ENCODE measurements around the gene ZNF211. TPM values are rescaled to one million over a fixed set of nuclear protein-coding genes. Genes with fewer than 3 reads are reported as not detected.
A peak's percentile ranks its signal among the peaks of the same experiment; 100 is the strongest.

Gene ZNF211
- total and polyA plus RNA-seq, 9 of the 15 experiments (the other 6 are each of a cell fraction or from before 2014, with no cell fraction given), result 1.3 to 11.6 (median 4.5) TPM

DNA sequence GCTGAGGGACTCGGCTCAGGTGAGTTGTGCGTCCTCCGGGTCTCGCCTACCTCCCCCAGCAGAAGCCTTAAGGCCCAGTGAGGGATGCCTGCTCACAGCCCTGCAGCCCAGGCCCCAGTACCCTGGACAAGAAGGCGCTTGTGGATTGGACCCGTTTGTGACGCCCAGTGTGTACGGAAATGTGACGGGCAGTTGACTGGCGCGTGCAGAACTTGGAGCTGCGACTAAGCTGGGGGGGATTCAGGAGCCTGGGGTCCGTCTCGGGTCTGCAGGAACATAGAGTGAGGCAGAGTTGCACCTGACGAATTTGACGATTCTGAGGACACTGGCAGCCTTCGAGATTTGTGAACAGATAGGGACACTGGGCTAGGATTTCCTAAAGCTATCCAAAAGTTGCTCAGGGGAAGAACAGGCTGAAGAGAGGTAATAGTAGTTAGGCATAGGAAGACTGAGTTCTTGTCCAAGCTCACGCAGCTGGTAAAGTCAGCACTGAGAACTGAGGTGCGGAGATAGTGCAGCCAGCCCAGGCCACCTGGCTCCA lies 49.3 kb downstream of the ZNF211 start (continued):
- TF ChIP-seq, protein P1, sequence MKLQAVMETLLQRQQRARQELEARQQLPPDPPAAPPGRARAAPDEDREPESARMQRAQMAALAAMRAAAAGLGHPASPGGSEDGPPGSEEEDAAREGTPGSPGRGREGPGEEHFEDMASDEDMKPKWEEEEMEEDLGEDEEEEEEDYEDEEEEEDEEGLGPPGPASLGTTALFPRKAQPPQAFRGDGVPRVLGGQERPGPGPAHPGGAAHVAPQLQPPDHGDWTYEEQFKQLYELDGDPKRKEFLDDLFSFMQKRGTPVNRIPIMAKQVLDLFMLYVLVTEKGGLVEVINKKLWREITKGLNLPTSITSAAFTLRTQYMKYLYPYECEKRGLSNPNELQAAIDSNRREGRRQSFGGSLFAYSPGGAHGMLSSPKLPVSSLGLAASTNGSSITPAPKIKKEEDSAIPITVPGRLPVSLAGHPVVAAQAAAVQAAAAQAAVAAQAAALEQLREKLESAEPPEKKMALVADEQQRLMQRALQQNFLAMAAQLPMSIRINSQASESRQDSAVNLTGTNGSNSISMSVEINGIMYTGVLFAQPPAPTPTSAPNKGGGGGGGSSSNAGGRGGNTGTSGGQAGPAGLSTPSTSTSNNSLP (IDR thresholded peaks at IDR 0.05; ENCODE audit: borderline replicate concordance, low read depth, low read length), result no peak
- TF ChIP-seq, protein P2, sequence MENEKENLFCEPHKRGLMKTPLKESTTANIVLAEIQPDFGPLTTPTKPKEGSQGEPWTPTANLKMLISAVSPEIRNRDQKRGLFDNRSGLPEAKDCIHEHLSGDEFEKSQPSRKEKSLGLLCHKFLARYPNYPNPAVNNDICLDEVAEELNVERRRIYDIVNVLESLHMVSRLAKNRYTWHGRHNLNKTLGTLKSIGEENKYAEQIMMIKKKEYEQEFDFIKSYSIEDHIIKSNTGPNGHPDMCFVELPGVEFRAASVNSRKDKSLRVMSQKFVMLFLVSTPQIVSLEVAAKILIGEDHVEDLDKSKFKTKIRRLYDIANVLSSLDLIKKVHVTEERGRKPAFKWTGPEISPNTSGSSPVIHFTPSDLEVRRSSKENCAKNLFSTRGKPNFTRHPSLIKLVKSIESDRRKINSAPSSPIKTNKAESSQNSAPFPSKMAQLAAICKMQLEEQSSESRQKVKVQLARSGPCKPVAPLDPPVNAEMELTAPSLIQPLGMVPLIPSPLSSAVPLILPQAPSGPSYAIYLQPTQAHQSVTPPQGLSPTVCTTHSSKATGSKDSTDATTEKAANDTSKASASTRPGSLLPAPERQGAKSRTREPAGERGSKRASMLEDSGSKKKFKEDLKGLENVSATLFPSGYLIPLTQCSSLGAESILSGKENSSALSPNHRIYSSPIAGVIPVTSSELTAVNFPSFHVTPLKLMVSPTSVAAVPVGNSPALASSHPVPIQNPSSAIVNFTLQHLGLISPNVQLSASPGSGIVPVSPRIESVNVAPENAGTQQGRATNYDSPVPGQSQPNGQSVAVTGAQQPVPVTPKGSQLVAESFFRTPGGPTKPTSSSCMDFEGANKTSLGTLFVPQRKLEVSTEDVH (IDR thresholded peaks at IDR 0.05; ENCODE audit: low read depth, partially characterized antibody), result no peak
- TF ChIP-seq HLTF (IDR thresholded peaks at IDR 0.05), result no peak
- TF ChIP-seq DIDO1 (tag; IDR thresholded peaks at IDR 0.05; ENCODE audit: low read depth), result no peak
- TF ChIP-seq PYGO2 (tag; IDR thresholded peaks at IDR 0.05), result no peak
- TF ChIP-seq RBFOX2 (IDR thresholded peaks at IDR 0.05; ENCODE audit: low read depth, low read length), result peak; percentile 83
- TF ChIP-seq MBD2 (IDR thresholded peaks at IDR 0.05; ENCODE audit: borderline replicate concordance, low read depth), result no peak
- TF ChIP-seq, protein P3, sequence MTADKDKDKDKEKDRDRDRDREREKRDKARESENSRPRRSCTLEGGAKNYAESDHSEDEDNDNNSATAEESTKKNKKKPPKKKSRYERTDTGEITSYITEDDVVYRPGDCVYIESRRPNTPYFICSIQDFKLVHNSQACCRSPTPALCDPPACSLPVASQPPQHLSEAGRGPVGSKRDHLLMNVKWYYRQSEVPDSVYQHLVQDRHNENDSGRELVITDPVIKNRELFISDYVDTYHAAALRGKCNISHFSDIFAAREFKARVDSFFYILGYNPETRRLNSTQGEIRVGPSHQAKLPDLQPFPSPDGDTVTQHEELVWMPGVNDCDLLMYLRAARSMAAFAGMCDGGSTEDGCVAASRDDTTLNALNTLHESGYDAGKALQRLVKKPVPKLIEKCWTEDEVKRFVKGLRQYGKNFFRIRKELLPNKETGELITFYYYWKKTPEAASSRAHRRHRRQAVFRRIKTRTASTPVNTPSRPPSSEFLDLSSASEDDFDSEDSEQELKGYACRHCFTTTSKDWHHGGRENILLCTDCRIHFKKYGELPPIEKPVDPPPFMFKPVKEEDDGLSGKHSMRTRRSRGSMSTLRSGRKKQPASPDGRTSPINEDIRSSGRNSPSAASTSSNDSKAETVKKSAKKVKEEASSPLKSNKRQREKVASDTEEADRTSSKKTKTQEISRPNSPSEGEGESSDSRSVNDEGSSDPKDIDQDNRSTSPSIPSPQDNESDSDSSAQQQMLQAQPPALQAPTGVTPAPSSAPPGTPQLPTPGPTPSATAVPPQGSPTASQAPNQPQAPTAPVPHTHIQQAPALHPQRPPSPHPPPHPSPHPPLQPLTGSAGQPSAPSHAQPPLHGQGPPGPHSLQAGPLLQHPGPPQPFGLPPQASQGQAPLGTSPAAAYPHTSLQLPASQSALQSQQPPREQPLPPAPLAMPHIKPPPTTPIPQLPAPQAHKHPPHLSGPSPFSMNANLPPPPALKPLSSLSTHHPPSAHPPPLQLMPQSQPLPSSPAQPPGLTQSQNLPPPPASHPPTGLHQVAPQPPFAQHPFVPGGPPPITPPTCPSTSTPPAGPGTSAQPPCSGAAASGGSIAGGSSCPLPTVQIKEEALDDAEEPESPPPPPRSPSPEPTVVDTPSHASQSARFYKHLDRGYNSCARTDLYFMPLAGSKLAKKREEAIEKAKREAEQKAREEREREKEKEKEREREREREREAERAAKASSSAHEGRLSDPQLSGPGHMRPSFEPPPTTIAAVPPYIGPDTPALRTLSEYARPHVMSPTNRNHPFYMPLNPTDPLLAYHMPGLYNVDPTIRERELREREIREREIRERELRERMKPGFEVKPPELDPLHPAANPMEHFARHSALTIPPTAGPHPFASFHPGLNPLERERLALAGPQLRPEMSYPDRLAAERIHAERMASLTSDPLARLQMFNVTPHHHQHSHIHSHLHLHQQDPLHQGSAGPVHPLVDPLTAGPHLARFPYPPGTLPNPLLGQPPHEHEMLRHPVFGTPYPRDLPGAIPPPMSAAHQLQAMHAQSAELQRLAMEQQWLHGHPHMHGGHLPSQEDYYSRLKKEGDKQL (CRISPR knock-in tag; IDR thresholded peaks at IDR 0.05; ENCODE audit: borderline replicate concordance), result no peak
- no peak for TF ChIP-seq NFATC3 (IDR thresholded peaks at IDR 0.05)
- no peak for TF ChIP-seq CHCHD3 (CRISPR knock-in tag; IDR thresholded peaks at IDR 0.05)

Measured in K562 (cell line).